Measurements from ENCODE around the gene FAM32A.

FAM32A gene

GRCh38 chr19:16226184-16226591, 41.0 kb downstream of the FAM32A start:
- DNase-seq = no peak

- no peak for DNase-seq
Measured at GRCh38 chr19:16226878-16227836, 41.9 kb downstream of the FAM32A start.

- no peak for DNase-seq
Measured at GRCh38 chr19:16227837-16228636, 42.8 kb downstream of the FAM32A start.

GRCh38 chr19:16228637-16229321, 43.6 kb downstream of the FAM32A start:
- DNase-seq = no peak

GRCh38 chr19:16229322-16229641, 44.1 kb downstream of the FAM32A start:
- DNase-seq = no peak

GRCh38 chr19:16232127-16232526, 46.9 kb downstream of the FAM32A start:
- DNase-seq = no peak

- no peak for DNase-seq
Measured at GRCh38 chr19:16232568-16232967, 47.4 kb downstream of the FAM32A start.

- no peak for DNase-seq
Measured at GRCh38 chr19:16233081-16233776, 48.0 kb downstream of the FAM32A start.

- DNase-seq = no peak
Measured at GRCh38 chr19:16233836-16234551, 48.8 kb downstream of the FAM32A start.

- no peak for DNase-seq
Measured at GRCh38 chr19:16234552-16235445, 49.6 kb downstream of the FAM32A start.

- DNase-seq = no peak
Measured at GRCh38 chr19:16235811-16236652, 50.8 kb downstream of the FAM32A start.

Data from amniotic stem cell (primary cell).